Tibial nerve (tissue), 3 donors: ENCODE data around the gene UBE2I.
A peak's percentile ranks its signal among the peaks of the same experiment; 100 is the strongest.

Experiments used
- CTCF ChIP-seq, 5 experiments: fragments of 200-600 bp in 3 of 5; fragments of 450-650 bp in 2 of 5; sonication (generic) in 3 of 5; IDR thresholded peaks; one replicate each; pipeline ENCODE4 v1.5.1; 2016 to 2019; ENCODE audit warnings: antibody characterized with exemption in 5 of 5, mild to moderate bottlenecking in 3 of 5, moderate library complexity in 2 of 5
- POLR2A ChIP-seq, 2 donors: fragments of 450-650 bp; IDR thresholded peaks; one replicate each; pipeline ENCODE4 v1.6.1; 2017; ENCODE audit warnings: antibody characterized with exemption in 2 of 2, mild to moderate bottlenecking in 2 of 2, moderate library complexity in 2 of 2

- TF ChIP-seq CTCF (IDR thresholded peaks at IDR 0.05) (peak in 1 of 5 experiments; percentile 56), POLR2A (IDR thresholded peaks at IDR 0.05) (peak; percentile 54 to 69)
These were observed 42.3 kb downstream of the UBE2I start, which contains the start of the genes GNPTG and TSR3 for GRCh38 chr16:1351582-1352362.
